HUES64 (cell line): ENCODE data around the gene EPDR1. TPM values are rescaled to one million over a fixed set of nuclear protein-coding genes. Genes with fewer than 3 reads are reported as not detected.

Experiments used
- H3K27ac ChIP-seq: 2 replicates; pipeline ENCODE4 v1.7.0; 2013; ENCODE audit warnings: low read depth, low read length, inconsistent platforms
- H3K27me3 ChIP-seq: 2 replicates; pipeline ENCODE4 v1.6.1; 2013; ENCODE audit warnings: mild to moderate bottlenecking, low read length; ENCODE audit not compliant: insufficient read depth
- H3K36me3 ChIP-seq: 2 replicates; pipeline ENCODE4 v1.6.1; 2013; ENCODE audit warnings: mild to moderate bottlenecking, low read length; ENCODE audit not compliant: insufficient read depth
- H3K4me1 ChIP-seq: 2 replicates; pipeline ENCODE4 v1.6.1; 2013; ENCODE audit warnings: mild to moderate bottlenecking, low read length, moderate library complexity; ENCODE audit not compliant: insufficient read depth
- H3K4me3 ChIP-seq: 2 replicates; pipeline ENCODE4 v1.5.1; 2013; ENCODE audit warnings: mild to moderate bottlenecking, low read length, moderate library complexity
- H3K9ac ChIP-seq: 2 replicates; pipeline ENCODE4 v1.6.1; 2013; ENCODE audit warnings: mild to moderate bottlenecking, low read depth, low read length
- H3K9me3 ChIP-seq: 2 replicates; pipeline ENCODE4 v1.6.1; 2013; ENCODE audit warnings: low read depth, low read length; ENCODE audit not compliant: insufficient read depth
- WGBS: fragments of 150-250, 120-280 bp; methylation state at CpG from one replicate; pipeline ENCODE4 v1.1.7; 2013; ENCODE audit warnings: missing lambda C conversion rate; 5-methylcytosine and 5-hydroxymethylcytosine counted together
- polyA plus RNA-seq, 2 experiments: library from polyadenylated mRNA; stranded (reverse); fragments of 50-300 nt; gene quantifications; one replicate each; pipeline ENCODE4 v1.2.3, GENCODE V29; 2013

Gene EPDR1
- polyA plus RNA-seq (2013, experiment 1 of 2) = 8.5 TPM
- 7.9 TPM for polyA plus RNA-seq (2013, experiment 2 of 2)

DNA sequence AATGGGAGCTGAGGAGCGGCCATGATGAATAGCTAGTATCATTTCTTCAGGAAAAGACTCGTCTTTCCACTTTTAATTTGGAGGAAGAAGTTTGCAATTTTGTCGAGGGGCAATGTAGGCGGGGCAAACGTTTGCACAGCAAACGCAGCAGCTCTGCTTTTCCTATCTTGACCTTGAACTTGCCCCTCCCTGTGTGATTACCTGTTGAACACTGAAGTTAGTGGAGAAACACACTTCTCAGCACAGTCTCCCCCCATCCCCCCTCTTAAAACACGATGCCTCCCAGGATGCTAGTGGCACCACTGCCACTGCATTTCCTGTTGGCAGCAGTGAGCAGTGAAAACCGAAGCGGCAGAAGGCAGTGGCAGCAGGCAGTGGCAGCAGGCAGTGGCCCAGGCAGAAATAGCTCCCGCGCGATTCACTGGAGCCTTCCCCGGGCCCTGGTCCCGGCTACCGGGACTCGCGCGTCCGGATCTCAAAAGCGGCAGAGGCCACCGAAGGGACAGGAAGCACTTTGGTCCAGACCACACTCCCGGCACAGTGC lies at the start of gene EPDR1:
EPDR1 (plus strand) TSS at position 336 of the 544 bp plus-strand sequence. CDS start 300 bp downstream, outside the sequence.
- Histone ChIP-seq H3K27me3 (peaks cover 62% of the 10 kb centered on the region), H3K4me1 (peaks cover 8% of the 10 kb centered on the region), H3K4me3 (peak within 1 kb of the TSS; percentile 69), H3K9ac (peak within 1 kb of the TSS; percentile 69), H3K9me3 (peaks cover 3% of the 10 kb centered on the region; the same call in 1 of the 2 replicates), H3K27ac (no peak within 1 kb of the TSS), H3K36me3 (no peaks in the 10 kb centered on the region)
- WGBS = 17% methylated on average over 22 of the region's 22 CpGs

DNA sequence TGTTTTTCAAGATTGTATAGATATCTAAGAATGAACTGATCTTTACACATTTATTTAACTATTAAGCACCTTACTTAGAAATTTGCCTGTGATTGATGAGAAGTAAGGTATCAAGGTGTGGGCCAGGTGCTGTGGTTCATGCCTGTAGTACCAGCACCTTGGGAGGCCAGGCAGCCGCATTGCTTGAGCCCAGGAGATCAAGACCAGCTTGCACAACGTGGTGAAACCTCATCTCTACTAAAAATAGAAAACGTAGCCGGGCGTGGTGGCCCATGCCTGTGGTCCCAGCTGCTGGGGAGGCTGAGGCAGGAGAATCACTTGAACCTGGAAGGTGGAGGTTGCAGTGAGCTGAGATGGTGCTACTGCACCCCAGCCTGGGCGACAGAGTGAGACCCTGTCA lies 38.4 kb upstream of the EPDR1 start:
- Histone ChIP-seq H3K4me1 (no peaks in the 10 kb centered on the region), H3K36me3 (no peaks in the 10 kb centered on the region), H3K4me3 (no peak overlapping the region), H3K27me3 (no peaks in the 10 kb centered on the region), H3K9me3 (no peaks in the 10 kb centered on the region), H3K27ac (no peak overlapping the region), H3K9ac (no peak overlapping the region)
- WGBS = 91% methylated on average over 6 of the region's 6 CpGs

DNA sequence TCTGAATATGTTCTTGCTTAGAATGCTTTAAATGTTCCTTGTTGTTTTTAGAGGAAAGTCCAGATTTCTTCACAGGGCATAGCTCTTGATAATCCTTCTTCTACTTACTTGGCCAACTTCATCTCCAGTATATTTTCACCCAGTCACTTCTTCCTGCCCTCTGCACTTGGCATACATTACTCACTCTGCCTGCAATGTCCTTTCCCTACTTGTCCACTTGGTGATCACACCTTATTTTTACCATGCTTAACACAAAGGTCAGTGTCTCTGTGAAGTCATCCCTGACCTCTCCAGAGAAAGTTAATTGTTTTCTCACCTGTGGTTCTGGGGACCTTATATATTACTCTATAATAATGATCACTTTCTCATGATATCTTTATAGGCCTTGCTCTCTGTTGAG lies 27.1 kb upstream of the EPDR1 start:
- H3K9ac ChIP-seq = no peak overlapping the region
- no peak overlapping the region for H3K4me3 ChIP-seq
- H3K27me3 ChIP-seq = no peaks in the 10 kb centered on the region
- H3K36me3 ChIP-seq = no peaks in the 10 kb centered on the region
- no peaks in the 10 kb centered on the region for H3K9me3 ChIP-seq
- no peaks in the 10 kb centered on the region for H3K4me1 ChIP-seq
- H3K27ac ChIP-seq = no peak overlapping the region

- H3K4me3 ChIP-seq = no peak overlapping the region
- H3K9me3 ChIP-seq = no peaks in the 10 kb centered on the region
- no peaks in the 10 kb centered on the region for H3K4me1 ChIP-seq
- WGBS = 96% methylated on average over 3 of the region's 3 CpGs
- no peaks in the 10 kb centered on the region for H3K36me3 ChIP-seq
- no peak overlapping the region for H3K9ac ChIP-seq
- H3K27ac ChIP-seq = no peak overlapping the region
- no peaks in the 10 kb centered on the region for H3K27me3 ChIP-seq
These were observed 25.8 kb upstream of the EPDR1 start for GRCh38 chr7:37894671-37895070.

- 93% methylated on average over 3 of the region's 3 CpGs for WGBS
- Histone ChIP-seq H3K9ac (no peak overlapping the region), H3K9me3 (no peaks in the 10 kb centered on the region), H3K27ac (no peak overlapping the region), H3K27me3 (peaks cover 1% of the 10 kb centered on the region; the same call in 1 of the 2 replicates), H3K4me1 (no peaks in the 10 kb centered on the region), H3K36me3 (no peaks in the 10 kb centered on the region), H3K4me3 (no peak overlapping the region)
These were observed 20.7 kb upstream of the EPDR1 start for GRCh38 chr7:37899712-37900247.

GRCh38 chr7:37901236-37901827 lies 19.1 kb upstream of the EPDR1 start:
- Histone ChIP-seq H3K9ac (no peak overlapping the region), H3K4me1 (no peaks in the 10 kb centered on the region), H3K27ac (no peak overlapping the region), H3K27me3 (peaks cover 4% of the 10 kb centered on the region; the same call in 1 of the 2 replicates), H3K4me3 (no peak overlapping the region), H3K36me3 (no peaks in the 10 kb centered on the region), H3K9me3 (no peaks in the 10 kb centered on the region)
- WGBS = 45% methylated on average over 5 of the region's 6 CpGs

GRCh38 chr7:37901890-37902524 lies 18.4 kb upstream of the EPDR1 start:
- 95% methylated on average over 2 of the region's 2 CpGs for WGBS
- no peaks in the 10 kb centered on the region for H3K36me3 ChIP-seq
- H3K27me3 ChIP-seq = peaks cover 4% of the 10 kb centered on the region; the same call in 1 of the 2 replicates
- no peak overlapping the region for H3K4me3 ChIP-seq
- no peak overlapping the region for H3K9ac ChIP-seq
- no peaks in the 10 kb centered on the region for H3K9me3 ChIP-seq
- no peak overlapping the region for H3K27ac ChIP-seq
- no peaks in the 10 kb centered on the region for H3K4me1 ChIP-seq

DNA sequence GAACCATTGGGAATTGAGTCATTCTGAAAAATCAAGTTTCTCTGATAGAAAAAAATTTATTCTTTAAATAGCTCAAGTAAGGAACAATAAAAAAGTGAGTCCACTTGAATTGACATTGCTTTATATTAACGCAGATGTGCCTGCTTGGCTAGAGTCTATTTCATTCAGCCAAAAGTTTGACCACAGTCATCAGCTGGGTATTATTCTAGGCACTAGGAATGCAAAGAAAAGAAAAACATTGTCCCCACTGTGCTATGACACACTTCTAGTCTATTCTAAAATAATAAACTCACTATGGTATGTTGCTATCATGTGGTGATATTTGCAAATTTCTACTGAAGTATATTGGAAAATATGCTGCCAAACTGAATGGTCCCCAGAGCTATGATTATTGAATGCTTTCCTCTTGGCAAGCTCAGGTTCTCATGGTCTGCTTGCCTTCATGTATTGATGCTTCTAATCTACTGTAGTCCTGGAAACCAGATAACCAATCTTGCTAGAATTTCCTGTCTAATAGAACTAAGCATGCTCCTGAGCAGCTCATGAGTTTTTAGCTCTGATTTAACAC lies 12.1 kb upstream of the EPDR1 start:
- Histone ChIP-seq H3K4me1 (no peaks in the 10 kb centered on the region), H3K4me3 (no peak overlapping the region), H3K36me3 (no peaks in the 10 kb centered on the region), H3K9ac (no peak overlapping the region), H3K27me3 (peaks cover 4% of the 10 kb centered on the region; the same call in 1 of the 2 replicates), H3K27ac (no peak overlapping the region), H3K9me3 (no peaks in the 10 kb centered on the region)
- WGBS = 87% methylated on average over 1 of the region's 1 CpG

DNA sequence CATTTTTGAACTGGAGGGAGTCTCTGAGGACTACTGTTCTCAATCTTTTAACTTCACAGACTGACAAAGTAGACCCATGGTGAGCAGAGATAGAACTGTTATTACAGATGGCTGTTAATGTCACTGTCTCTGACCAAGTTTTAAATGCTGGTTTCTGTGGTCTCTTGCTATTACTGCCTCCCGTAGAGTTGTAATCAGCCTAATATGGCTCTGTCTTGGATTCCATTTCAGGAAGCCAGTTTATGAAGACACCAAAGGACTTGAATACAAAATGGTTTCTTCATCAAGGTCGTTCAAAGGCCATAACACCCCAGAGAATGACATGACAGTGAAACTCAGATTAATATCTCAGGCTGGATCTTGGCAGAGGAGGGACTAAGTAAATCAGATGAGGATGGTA lies 7.7 kb upstream of the EPDR1 start:
- Histone ChIP-seq H3K27ac (no peak overlapping the region), H3K27me3 (peaks cover 43% of the 10 kb centered on the region), H3K4me1 (no peaks in the 10 kb centered on the region), H3K36me3 (no peaks in the 10 kb centered on the region), H3K9me3 (no peaks in the 10 kb centered on the region), H3K4me3 (no peak overlapping the region), H3K9ac (no peak overlapping the region)
- WGBS = 79% methylated on average over 2 of the region's 2 CpGs

GRCh38 chr7:37915438-37915837 lies 5.0 kb upstream of the EPDR1 start:
- WGBS = 77% methylated on average over 5 of the region's 5 CpGs
- Histone ChIP-seq H3K36me3 (no peaks in the 10 kb centered on the region), H3K4me3 (no peak overlapping the region), H3K9me3 (no peaks in the 10 kb centered on the region), H3K27me3 (peaks cover 70% of the 10 kb centered on the region), H3K9ac (no peak overlapping the region), H3K27ac (no peak overlapping the region), H3K4me1 (0 out of 2 replicates have a peak, but pooled peaks cover 3% of the 10 kb centered on the region)
